GM21825 (cell line): ENCODE data around the gene ITFG2.
A peak's percentile ranks its signal among the peaks of the same experiment; 100 is the strongest.

Experiments used
- ATAC-seq: cut with Tn5 transposase; IDR thresholded peaks from one replicate; pipeline ENCODE4 v1.9.1; 2021; ENCODE audit warnings: mild to moderate bottlenecking, moderate library complexity; ENCODE audit not compliant: unreplicated experiment

Gene ITFG2

GRCh38 chr12:2794736-2795289, 17.7 kb upstream of the ITFG2 start, which contains the start of gene FKBP4:
TSS of gene FKBP4 (plus strand) at chr12:2794970. CDS start at chr12:2795140, 170 bp downstream.
- ATAC-seq = peak; percentile 75

- ATAC-seq = peak; percentile 70
These were observed 16.9 kb upstream of the ITFG2 start for GRCh38 chr12:2795291-2796186.

DNA sequence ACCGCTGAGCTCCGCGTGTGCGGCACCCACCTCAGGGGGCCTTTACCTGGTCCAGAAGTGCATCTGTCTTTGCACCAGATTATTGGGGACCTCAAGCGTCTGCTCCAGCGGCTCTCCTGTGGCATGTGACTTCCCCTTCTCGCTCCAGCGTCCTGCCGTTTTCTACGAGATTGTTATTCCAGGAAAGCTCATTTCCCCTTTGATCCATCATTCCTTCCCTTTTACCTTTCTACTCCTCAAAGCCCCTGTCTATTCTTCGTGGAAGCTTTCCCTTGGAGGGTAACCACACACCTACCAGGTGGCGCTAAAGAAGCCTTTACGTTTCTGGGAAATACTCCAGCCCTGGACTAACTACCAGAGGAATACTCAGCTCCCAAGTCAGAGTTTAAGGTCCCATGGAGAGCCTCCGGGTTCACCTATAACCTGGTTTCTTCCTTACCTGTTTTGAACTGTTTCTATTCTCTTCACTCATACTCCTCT, 16.2 kb upstream of the ITFG2 start:
- ATAC-seq = no peak

DNA sequence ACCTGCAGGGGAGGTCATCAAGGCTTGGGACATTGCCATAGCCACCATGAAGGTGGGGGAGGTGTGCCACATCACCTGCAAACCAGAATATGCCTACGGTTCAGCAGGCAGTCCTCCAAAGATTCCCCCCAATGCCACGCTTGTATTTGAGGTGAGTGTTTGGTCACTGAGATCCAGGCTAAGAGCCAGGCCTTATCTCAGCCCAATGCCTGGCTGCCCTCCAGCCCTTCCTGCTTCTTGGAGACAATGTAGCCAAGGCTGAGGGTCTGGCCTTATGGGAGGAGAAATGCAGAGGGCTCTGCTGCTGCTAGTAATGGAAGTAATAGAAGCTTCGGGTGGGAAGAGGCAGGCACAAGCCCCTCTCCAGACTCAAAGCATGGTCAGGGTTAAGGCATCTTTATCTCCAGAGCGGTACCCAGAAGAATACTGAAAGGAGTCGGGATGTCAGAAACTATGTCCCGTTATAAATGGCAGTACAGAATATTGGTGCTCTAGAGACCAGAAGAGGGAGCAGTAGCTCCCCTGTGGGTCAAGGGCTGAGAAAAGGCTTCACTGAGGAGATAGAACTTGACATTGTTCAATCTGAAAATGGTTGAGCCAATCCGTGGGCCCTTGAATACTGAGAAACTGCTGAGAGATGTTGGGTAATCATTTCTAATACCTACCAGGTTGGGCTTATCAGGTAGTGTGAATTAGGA, 14.6 kb upstream of the ITFG2 start:
- ATAC-seq = no peak

DNA sequence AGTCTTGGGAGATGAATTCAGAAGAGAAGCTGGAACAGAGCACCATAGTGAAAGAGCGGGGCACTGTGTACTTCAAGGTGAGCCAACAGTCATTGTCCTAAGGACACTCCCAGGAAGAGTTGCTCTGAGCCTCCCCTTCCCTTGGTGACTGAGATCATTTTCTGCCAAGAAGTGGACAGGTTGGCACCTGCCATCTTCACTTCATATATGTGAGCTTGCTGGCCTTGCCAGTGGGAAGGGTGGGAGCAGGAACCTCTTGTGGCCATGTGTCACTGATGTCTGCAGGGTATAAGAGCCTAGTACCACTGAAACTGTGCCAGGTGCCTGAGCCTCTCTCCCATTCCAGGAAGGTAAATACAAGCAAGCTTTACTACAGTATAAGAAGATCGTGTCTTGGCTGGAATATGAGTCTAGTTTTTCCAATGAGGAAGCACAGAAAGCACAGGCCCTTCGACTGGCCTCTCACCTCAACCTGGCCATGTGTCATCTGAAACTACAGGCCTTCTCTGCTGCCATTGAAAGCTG, 12.4 kb upstream of the ITFG2 start:
- no peak for ATAC-seq

DNA sequence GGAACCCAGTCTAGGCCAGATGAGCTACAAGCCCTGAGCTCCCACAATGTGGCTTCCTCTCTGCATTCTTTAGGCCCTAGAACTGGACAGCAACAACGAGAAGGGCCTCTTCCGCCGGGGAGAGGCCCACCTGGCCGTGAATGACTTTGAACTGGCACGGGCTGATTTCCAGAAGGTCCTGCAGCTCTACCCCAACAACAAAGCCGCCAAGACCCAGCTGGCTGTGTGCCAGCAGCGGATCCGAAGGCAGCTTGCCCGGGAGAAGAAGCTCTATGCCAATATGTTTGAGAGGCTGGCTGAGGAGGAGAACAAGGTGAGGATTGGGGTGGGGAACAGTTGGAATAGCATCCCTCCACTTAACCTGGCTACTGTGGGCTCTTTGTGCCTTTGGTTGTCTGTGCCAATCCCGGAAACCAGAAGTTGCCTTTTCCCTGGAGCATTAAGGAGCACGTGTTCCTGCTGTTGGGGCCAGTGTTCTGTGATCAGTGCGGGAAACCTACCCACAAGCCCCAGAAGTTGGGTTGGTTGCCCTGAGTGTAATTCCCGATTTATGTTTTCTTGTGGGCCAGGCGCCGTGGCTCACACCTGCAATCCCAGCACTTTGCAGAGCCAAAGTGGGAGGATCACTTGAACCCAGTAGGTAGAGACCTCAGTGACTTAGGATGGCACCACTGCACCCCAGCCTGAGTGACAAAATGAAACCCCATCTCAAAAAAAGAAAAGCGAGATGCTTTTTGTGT, 11.3 kb upstream of the ITFG2 start:
- no peak for ATAC-seq

GRCh38 chr12:2803635-2804392, 8.7 kb upstream of the ITFG2 start:
- ATAC-seq = no peak

DNA sequence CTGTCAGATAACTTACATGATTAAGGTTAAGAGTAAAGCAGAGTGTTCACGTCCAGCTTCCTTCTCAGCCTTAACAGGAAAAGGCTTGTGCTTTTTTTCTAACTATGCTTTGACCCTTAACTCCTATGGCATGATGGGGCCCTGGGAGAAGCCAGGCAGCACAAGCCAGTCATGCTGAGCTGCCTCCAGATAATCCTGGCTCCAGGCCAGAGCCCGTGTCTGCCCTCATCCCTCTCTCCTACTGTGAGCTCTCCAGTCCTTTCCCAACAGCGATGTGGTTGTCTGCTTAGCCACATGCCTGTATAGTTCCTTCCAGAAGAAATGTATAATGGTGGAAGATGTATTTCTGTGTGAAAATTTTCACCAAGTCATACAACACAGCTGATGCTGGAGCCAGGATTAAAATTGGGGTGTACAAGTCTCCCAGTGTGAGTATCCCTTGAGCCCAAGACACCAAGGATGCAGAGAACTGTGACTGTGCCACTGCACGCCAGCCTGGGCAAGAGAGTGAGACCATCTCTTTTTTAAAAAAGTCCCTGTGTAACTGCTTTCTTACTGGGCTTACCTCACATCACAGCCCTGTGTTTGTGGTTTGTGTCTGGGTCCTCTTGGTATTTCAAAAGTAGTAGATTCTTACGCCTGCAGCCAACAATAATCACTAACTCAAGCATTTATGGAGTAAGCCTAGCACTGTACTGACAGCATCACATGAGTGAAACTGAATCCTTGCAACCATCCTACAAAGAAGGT, 7.9 kb upstream of the ITFG2 start:
- no peak for ATAC-seq

GRCh38 chr12:2805143-2805520, 7.3 kb upstream of the ITFG2 start:
- ATAC-seq = no peak

GRCh38 chr12:2806700-2807099, 5.8 kb upstream of the ITFG2 start:
- no peak for ATAC-seq

DNA sequence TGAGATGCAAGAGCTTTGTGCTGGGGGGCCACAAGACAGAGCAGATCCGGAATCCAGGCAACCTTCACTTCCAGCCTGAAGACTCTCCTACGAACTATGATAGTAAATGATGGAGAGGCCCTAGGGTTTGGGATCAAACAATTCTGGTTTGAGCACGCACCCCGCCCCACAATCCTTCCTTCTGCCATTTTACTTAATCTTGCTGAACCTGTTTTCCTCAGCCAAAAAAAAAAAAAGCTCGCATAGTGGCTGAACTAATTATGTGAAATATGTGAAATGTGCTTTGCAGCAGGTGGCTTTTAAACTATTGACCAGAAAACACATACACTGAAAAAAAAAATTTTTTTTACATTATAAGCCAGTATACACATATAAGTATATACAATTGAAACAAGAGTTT, 667 bp upstream of the ITFG2 start:
- no peak for ATAC-seq

GRCh38 chr12:2813214-2814185, 1.0 kb downstream of the ITFG2 start:
- peak; percentile 36 for ATAC-seq

DNA sequence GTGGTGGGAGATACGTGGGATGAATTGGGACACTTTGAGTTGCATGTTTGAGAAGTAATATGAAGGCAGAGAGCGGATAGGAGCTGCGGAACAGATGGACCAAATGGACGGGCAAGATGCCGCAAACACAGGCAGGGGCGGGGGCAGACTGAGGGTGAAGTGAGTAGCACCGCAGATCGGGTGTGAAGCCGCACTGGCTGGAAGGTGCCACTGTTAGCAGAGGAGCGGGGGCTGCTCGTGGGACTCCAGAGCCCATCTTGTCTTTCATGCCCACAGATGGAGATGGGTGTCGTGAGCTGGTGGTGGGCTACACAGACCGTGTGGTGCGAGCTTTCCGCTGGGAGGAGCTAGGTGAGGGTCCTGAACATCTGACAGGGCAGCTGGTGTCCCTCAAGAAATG, 7.3 kb downstream of the ITFG2 start:
- no peak for ATAC-seq

- no peak for ATAC-seq
These were observed 8.0 kb downstream of the ITFG2 start for GRCh38 chr12:2820432-2820831.

- no peak for ATAC-seq
These were observed 11.0 kb downstream of the ITFG2 start for GRCh38 chr12:2823483-2823882.

DNA sequence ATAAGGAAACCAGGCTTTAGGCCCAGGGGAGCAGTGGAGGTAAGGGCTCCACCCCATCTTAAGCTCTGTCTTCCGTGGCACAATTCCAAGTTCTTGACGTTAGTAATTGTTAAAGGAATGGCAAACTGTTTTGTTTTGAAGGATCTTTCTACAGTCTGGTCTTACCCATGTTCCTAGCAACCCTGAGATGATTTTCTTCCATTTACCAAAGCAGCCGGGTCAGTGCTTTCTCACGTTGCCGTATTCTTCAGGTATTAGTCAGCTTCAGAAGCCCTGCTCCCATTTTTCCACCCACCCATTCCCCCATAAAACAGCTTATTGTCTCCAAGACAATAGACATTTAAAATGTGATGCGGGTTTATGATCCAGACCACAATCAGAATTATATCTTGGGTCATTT, 12.1 kb downstream of the ITFG2 start:
- no peak for ATAC-seq

- ATAC-seq = no peak
These were observed 12.7 kb downstream of the ITFG2 start for GRCh38 chr12:2825132-2825531.

GRCh38 chr12:2826036-2826435, 13.6 kb downstream of the ITFG2 start:
- no peak for ATAC-seq
